HepG2 (cell line): ENCODE data around the gene PIK3CB. TPM values are rescaled to one million over a fixed set of nuclear protein-coding genes. Genes with fewer than 3 reads are reported as not detected.

Experiments
- AFF4 ChIP-seq: sonication (generic); formaldehyde crosslinking; IDR thresholded peaks from 2 replicates; pipeline ENCODE4 v1.4.0; 2020; ENCODE audit warnings: missing genetic modification reagents
- ATF6 ChIP-seq: sonication (generic); formaldehyde crosslinking; conservative IDR thresholded peaks from 2 replicates; pipeline ENCODE4 v1.4.0; 2020; ENCODE audit warnings: missing genetic modification reagents
- CREB3 ChIP-seq: sonication (generic); formaldehyde crosslinking; IDR thresholded peaks from 2 replicates; pipeline ENCODE4 v1.5.0; 2020; ENCODE audit warnings: missing genetic modification reagents
- CTCF ChIP-seq: sonication (generic); formaldehyde crosslinking; IDR thresholded peaks from 2 replicates; pipeline ENCODE4 v1.5.0; 2020; ENCODE audit warnings: mild to moderate bottlenecking, missing genetic modification reagents, moderate library complexity
- ETS1 ChIP-seq: sonication (generic); formaldehyde crosslinking; IDR thresholded peaks from 2 replicates; pipeline ENCODE4 v1.4.0; 2020; ENCODE audit warnings: missing genetic modification reagents
- FOSL2 ChIP-seq: sonication (generic); formaldehyde crosslinking; IDR thresholded peaks from 2 replicates; pipeline ENCODE4 v1.4.0; 2020; ENCODE audit warnings: missing genetic modification reagents
- MED8 ChIP-seq: sonication (generic); formaldehyde crosslinking; IDR thresholded peaks from 2 replicates; pipeline ENCODE4 v1.8.1; 2023; ENCODE audit warnings: mild to moderate bottlenecking, missing genetic modification reagents; ENCODE audit not compliant: insufficient replicate concordance
- NCOA2 ChIP-seq: sonication (generic); formaldehyde crosslinking; IDR thresholded peaks from 2 replicates; pipeline ENCODE4 v1.8.0; 2022; ENCODE audit warnings: inconsistent platforms
- PCBP2 ChIP-seq: fragments of 200-400 bp; formaldehyde crosslinking; optimal IDR thresholded peaks from 2 replicates; pipeline ENCODE3; 2018; ENCODE audit warnings: low read length, low read depth; ENCODE audit not compliant: poor library complexity, severe bottlenecking
- RELA ChIP-seq: sonication (generic); formaldehyde crosslinking; IDR thresholded peaks from 2 replicates; pipeline ENCODE4 v1.4.0; 2020; ENCODE audit warnings: missing genetic modification reagents
- SAP130 ChIP-seq: IDR thresholded peaks from 2 replicates; pipeline ENCODE4 v1.6.1; 2016; ENCODE audit warnings: low read depth
- SIX4 ChIP-seq: sonication (generic); formaldehyde crosslinking; IDR thresholded peaks from 2 replicates; pipeline ENCODE4 v1.4.0; 2020; ENCODE audit warnings: missing genetic modification reagents
- TAF1 ChIP-seq: sonication (generic); formaldehyde crosslinking; IDR thresholded peaks from 2 replicates; pipeline ENCODE4 v1.4.0; 2020; ENCODE audit warnings: missing genetic modification reagents
- ZBTB7B ChIP-seq: sonication (generic); formaldehyde crosslinking; IDR thresholded peaks from 2 replicates; pipeline ENCODE4 v1.4.0; 2020; ENCODE audit warnings: missing genetic modification reagents
- ZFP82 ChIP-seq: sonication (generic); formaldehyde crosslinking; IDR thresholded peaks from 2 replicates; pipeline ENCODE4 v1.5.1; 2020; ENCODE audit warnings: mild to moderate bottlenecking, missing genetic modification reagents, borderline replicate concordance
- ZNF720 ChIP-seq: sonication (generic); formaldehyde crosslinking; IDR thresholded peaks from 2 replicates; pipeline ENCODE4 v1.4.0; 2020; ENCODE audit warnings: missing genetic modification reagents
- ZNF800 ChIP-seq: sonication (generic); formaldehyde crosslinking; IDR thresholded peaks from 2 replicates; pipeline ENCODE4 v1.4.0; 2020; ENCODE audit warnings: missing genetic modification reagents
- polyA plus RNA-seq, 8 experiments: library from polyadenylated mRNA; depleted of rRNA in 3 of 8; stranded (reverse) in 7 of 8; unstranded in 1 of 8; fragments of >200 nt; fragmentation: Illumina TruSeq in 4 of 8; extraction: Trizol in 4 of 8; gene quantifications; 2 replicates each; pipeline versions ENCODE4 v1.2.1 to v1.2.3, GENCODE V29; 2011 to 2016; ENCODE audit warnings: low read depth in 4 of 8, missing spikeins in 1 of 8, mixed read lengths in 1 of 8; ENCODE audit not compliant: insufficient read depth in 1 of 8
- total RNA-seq, 5 experiments: library from RNA; depleted of rRNA; stranded (reverse); fragments of >200 nt; fragmentation: Illumina TruSeq; extraction: Trizol; gene quantifications; 2 replicates each; pipeline ENCODE4 v1.2.3, GENCODE V29; 2016; ENCODE audit warnings: low read depth in 1 of 5

The PIK3CB gene
- total and polyA plus RNA-seq, 2 of the 13 experiments (the other 11 are each of a cell fraction or from before 2014, with no cell fraction given): 6.6 to 18.7 TPM

GRCh38 chr3:138608322-138609135 is 226.2 kb downstream of the PIK3CB start, which contains the start of gene FAIM (continued):
- TF ChIP-seq PCBP2: no peak
- TF ChIP-seq CREB3 (CRISPR knock-in tag): no peak
- TF ChIP-seq ETS1 (CRISPR knock-in tag): 0 out of 2 replicates have a peak, but pooled peaks have one; percentile 57
- no peak for TF ChIP-seq ZNF720 (CRISPR knock-in tag)
- no peak; the same call in none of the 2 replicates for TF ChIP-seq ZBTB7B (CRISPR knock-in tag)
- TF ChIP-seq ZFP82 (CRISPR knock-in tag): peak; percentile 80
- TF ChIP-seq NCOA2 (CRISPR knock-in tag): no peak; the same call in 1 of the 2 replicates
- TF ChIP-seq ATF6 (CRISPR knock-in tag): no peak
- TF ChIP-seq CTCF (CRISPR knock-in tag): peak; percentile 16; the same call in 1 of the 2 replicates
- TF ChIP-seq SIX4: no peak
- peak; percentile 84 for TF ChIP-seq ZNF800 (CRISPR knock-in tag)
- no peak for TF ChIP-seq RELA (CRISPR knock-in tag)
- peak; percentile 84 for TF ChIP-seq MED8 (CRISPR knock-in tag)
- peak; percentile 86 for TF ChIP-seq TAF1
- TF ChIP-seq FOSL2: no peak
- TF ChIP-seq SAP130 (CRISPR knock-in tag): no peak
- TF ChIP-seq AFF4 (CRISPR knock-in tag): no peak
